ELF-1 (cell line): Measurements from ENCODE around the gene CYP2B6.
"Not testable (repeated sequence)": the region's sequence is repeated elsewhere in the genome, so short reads cannot be mapped to it uniquely, and the experiment has no call there.

ENCODE experiments used
- DNase-seq: peaks from one replicate; pipeline ENCODE4 v3.0.0-alpha.2; 2016; ENCODE audit warnings: low read depth, low spot score

CYP2B6 gene

DNA sequence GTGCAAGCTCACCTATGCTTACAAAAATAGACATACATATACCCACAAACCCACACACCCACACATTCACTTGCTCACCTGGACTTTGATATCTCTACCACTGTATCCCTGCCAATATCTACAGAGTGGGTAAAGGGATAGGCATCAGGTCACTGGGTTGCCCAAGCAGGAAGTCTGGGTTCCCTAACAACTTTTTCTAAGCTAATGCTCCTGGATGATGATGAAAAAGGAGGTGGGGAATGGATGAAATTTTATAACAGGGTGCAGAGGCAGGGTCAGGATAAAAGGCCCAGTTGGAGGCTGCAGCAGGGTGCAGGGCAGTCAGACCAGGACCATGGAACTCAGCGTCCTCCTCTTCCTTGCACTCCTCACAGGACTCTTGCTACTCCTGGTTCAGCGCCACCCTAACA, at the start of gene CYP2B6:
TSS of gene CYP2B6 (plus strand) at position 311 of the 410 bp plus-strand sequence. CDS start at position 335, 24 bp downstream.
- DNase-seq: no peak

DNA sequence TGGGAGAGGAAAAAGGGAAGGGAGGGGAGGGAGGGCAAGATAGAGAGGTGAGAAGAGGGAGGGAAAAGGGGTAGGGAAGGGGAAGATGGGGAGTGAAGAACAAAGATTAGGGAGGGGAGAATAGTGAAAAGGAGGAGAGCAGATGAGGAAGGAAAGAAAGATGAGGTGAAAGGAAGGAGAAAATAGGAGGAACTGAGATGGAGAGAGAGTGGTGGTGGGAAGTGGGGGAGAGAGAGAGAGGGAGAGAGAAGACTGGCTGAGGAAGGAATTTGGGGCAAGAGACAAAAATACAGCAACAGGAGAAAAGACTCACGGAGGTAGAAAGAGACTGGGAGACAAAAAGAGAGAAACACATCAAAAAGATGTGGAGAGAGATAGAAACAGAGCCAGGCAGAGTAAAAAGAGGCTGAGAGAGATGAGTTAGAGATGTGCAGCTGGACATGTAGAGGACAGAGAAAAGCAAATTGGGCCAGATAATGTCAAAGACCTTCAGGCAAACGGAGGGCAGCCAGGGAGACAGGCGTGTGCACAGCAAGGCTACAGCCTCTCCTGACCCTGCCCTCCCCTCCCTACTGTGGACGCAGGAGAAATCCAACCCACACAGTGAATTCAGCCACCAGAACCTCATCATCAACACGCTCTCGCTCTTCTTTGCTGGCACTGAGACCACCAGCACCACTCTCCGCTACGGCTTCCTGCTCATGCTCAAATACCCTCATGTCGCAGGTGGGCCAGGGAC, 49.4 kb upstream of the CYP2B6 start:
- no peak for DNase-seq

DNA sequence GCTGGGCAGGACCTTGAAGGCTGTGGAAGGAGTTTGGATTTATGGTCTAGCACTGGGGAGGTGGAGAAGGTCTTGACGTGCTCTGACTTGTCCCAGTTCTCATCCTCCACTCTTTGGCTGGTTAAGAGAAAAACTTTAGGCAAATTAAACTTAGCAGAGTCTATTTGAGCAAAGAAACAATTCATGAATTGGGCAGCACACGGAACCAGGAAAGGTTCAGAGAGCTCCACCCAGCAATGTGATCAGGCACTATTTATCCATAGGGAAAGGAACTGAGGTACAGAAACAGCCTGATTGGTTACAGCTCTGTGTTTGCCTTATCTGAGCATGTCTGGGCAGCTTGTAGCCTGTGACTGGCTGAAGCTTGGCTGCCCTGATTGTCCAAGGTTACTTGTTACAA, 45.4 kb upstream of the CYP2B6 start:
- no peak for DNase-seq

DNA sequence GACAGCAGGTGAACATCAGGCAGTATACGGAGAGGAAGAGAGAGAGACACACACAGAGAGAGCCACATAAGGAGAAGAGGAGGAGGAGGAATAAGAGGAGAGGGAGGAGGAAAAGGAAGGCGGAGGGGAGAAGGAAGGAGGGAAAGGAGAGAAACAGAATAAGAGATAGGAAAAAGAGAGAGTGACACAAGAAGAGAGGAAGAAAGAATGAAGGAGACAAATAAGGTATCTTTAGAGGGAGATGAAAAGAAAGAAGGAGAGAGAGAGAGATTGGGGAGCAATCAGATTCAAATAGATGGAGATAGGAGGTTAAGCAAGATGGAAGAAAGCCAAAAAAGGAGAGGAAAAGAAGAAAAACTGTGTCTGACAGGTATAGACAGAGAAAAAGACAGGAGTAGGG, 44.0 kb upstream of the CYP2B6 start:
- DNase-seq: no peak

DNA sequence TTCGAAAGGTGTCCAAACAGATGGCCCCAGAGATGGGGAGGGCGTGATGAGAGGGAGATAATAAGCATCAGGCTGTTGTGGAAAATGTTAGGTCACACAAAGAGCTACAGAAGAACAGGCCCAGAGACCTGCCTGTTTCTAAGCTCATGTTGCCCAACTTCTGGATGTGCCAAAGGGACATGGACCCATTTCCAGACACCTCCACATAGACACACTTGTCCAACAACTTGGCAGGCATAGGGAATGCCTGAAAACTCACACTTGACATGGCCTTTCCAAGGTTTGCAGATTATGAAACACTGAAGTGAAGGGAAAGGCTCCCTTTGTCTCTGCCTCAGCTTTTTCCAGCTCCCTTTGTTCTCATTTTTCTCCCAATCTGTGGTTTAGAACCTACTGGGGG, 43.5 kb upstream of the CYP2B6 start:
- no peak for DNase-seq

DNA sequence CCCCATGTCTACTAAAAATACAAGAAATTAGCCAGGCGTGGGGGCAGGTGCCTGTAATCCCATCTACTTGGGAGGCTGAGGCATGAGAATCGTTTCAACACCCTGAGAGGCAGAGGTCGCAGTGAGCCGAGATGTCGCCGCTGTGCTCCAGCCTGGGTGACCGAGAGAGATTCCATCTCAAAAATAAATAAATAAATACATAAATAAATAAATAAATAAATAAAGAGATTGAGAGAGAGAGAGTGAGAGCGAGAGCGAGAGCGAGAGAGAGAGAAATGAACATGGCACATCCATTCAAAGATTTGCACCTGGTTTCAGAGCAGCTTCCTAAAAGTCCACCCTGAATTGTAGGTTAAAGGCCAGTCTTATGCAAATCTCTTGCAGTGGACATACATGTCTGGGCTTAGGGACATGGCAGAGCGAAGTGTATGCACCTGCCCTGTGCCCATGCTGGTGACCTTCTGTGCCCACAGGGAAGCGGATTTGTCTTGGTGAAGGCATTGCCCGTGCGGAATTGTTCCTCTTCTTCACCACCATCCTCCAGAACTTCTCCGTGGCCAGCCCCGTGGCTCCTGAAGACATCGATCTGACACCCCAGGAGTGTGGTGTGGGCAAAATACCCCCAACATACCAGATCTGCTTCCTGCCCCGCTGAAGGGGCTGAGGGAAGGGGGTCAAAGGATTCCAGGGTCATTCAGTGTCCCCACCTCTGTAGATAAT, 42.3 kb upstream of the CYP2B6 start:
- DNase-seq: no peak

DNA sequence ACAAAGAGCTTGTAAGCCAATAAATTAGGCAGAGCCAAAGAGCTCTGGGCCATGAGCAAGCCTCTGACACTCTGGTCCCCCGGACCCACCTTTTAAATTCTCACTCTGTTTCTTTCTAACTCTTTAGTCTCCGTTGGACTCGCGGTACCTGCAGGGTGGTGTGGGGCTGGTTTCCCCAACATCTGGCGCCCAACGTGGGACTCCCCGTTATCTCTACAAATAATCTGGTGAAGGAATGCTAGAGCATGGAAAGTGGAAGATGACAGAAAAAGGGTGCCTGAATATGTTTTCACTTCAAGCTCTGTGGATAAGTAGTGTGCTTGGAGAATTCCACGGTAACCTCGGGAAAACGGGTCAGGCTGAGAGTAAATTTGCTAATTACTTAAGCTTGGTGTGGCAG, 36.5 kb upstream of the CYP2B6 start:
- no peak for DNase-seq

DNA sequence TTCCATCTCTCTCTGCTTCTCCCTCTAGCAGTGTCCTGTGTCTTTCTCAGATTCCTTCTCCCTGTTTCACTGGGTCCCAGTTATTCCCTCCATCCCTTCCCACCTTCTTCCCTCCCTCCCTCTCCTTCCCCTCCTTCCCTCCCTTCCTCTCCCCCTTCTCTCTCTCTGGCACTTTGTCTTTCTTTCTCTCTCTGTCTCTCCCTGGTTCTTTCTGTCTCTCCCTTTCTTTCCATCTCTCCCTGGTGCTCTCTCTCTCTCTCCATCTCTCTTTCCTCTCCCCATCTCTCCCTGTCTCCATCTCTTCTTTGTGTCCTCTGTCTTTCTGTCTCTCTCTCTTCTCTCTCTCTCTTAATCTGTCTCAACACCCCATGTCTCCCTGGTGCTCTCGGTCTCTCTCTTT, 31.7 kb upstream of the CYP2B6 start:
- no peak for DNase-seq

DNA sequence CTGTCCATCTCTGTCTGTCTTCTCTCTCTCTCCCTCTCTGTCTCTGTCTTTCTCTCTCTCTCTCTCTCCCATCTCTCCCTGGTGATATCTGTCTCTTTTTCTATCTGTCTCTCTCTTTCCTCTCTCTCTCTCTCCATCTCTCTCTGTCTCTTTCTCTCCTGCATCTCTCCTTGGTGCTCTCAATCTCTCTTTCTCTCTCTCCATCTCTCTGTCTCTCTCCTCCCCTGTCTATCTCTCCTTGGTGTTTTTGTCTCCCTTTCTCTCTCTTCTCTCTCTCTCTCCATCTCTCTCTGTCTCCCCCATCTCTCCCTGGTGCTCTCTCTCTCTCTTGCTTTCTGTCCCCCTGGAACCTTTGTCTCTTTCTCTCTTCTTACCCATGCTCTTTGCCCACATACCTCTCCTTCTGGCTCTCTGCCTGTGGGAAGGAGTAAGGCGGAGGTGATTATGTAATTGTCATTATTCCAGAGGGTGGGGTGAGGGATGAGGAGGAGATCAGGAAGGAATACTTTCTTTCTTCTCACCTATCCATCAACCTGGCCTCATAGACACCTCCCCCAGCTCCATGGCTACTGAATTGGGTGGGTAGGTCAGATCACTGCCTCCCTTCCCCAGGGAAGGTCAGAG, 30.9 kb upstream of the CYP2B6 start:
- no peak for DNase-seq

DNA sequence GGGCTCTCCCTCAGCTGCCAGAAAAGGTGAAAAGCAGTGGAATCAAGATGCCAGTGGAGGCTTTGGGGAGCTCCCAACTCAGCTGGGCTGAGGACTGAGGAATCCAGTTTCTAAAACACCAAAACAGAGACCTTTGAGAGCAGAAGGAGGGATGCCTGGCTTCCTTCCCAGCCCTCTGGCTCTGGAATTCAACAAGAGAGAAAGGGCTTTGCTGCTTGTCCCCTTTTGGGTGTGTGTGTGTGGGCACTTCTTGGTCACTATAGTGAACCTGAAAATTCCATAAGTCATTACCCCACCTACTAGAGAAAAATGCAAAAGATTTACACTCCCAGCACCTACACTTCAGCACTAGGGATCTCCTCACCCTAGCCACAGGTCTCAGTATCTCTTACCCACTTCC, 30.3 kb upstream of the CYP2B6 start:
- DNase-seq: no peak

DNA sequence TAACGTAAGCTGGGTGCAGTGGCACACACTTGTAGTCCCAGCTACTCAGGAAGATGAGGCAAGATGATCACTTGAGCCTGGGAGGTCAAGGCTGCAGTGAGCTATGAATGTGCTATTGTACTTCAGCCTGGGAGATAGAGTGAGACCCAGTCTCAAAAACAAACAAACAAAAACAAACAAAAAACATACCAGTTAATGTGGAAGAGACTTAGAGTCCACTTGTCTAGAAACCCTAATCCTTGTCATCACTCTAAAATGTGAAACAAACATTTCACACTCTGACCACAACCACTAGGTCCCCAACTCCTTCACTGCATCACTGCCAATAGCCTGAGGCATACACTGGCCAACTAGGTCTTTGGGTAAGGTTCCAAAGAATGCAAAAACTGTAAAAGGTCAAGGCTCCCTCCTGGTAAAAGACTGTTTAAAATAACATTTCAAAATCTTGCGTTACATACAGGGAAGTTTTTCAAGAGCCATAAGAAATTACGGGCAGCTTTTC, 28.6 kb upstream of the CYP2B6 start:
- DNase-seq: no peak

DNA sequence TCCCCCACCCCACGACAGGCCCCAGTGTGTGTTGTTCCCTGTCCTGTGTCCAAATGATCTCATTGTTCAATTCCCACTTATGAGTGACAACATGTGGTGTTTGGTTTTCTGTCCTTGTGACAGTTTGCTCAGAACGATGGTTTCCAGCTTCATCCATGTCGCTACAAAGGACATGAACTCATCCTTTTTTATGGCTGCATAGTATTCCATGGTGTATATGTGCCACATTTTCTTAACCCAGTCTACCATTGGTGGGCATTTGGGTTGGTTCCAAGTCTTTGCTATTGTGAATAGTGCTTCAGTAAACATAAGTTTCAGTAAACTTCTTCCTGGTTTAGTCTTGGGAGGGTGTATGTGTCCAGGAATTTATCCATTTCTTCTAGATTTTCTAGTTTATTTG, 26.7 kb upstream of the CYP2B6 start:
- DNase-seq: not testable (repeated sequence)

DNA sequence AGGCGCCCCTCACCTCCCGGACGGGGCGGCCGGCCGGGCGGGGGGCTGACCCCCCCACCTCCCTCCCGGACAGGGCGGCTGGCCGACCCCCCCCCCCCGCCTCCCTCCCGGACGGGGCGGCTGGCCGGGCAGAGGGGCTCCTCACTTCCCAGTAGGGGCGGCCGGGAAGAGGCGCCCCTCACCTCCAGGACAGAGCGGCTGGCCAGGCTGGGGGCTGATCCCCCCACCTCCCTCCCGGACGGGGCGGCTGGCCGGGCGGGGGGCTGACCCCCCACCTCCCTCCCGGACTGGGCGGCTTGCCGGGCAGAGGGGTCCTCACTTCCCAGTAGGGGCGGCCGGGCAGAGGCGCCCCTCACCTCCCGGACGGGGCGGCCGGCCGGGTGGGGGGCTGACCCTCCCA, 25.7 kb upstream of the CYP2B6 start:
- DNase-seq: not testable (repeated sequence)

DNA sequence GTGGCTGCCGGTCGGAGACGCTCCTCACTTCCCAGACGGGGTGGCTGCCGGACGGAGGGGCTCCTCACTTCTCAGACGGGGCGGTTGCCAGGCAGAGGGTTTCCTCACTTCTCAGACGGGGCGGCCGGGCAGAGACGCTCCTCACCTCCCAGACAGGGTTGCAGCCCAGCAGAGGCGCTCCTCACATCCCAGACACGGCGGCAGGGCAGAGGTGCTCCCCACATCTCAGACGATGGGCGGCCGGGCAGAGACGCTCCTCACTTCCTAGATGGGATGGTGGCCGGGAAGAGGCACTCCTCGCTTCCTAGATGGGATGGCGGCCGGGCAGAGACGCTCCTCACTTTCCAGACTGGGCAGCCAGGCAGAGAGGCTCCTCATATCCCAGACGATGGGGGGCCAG, 24.5 kb upstream of the CYP2B6 start:
- not testable (repeated sequence) for DNase-seq

DNA sequence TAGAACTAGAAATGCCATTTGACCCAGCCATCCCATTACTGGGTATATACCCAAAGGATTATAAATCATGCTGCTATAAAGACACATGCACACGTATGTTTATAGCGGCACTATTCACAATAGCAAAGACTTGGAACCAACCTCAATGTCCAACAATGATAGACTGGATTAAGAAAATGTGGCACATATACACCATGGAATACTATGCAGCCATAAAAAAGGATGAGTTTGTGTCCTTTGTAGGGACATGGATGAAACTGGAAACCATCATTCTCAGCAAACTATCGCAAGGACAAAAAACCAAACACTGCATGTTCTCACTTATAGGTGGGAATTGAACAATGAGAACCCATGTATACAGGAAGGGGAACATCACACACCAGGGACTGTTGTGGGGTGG, 23.0 kb upstream of the CYP2B6 start:
- not testable (repeated sequence) for DNase-seq

DNA sequence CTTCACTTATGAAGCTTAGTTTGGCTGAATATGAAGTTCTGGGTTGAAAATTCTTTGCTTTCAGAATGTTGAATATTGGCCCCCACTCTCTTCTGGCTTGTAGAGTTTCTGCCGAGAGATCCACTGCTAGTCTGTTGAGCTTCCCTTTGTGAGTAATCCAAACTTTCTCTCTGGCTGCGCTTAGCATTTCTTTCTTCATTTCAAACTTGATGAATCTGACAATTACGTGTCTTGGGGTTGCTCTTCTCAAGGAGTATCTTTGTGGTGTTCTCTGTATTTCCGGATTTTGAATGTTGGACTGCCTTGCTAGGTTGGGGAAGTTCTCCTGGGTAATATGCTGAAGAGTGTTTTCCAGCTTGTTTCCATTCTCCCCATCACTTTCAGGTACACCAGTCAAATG, 21.4 kb upstream of the CYP2B6 start:
- not testable (repeated sequence) for DNase-seq

DNA sequence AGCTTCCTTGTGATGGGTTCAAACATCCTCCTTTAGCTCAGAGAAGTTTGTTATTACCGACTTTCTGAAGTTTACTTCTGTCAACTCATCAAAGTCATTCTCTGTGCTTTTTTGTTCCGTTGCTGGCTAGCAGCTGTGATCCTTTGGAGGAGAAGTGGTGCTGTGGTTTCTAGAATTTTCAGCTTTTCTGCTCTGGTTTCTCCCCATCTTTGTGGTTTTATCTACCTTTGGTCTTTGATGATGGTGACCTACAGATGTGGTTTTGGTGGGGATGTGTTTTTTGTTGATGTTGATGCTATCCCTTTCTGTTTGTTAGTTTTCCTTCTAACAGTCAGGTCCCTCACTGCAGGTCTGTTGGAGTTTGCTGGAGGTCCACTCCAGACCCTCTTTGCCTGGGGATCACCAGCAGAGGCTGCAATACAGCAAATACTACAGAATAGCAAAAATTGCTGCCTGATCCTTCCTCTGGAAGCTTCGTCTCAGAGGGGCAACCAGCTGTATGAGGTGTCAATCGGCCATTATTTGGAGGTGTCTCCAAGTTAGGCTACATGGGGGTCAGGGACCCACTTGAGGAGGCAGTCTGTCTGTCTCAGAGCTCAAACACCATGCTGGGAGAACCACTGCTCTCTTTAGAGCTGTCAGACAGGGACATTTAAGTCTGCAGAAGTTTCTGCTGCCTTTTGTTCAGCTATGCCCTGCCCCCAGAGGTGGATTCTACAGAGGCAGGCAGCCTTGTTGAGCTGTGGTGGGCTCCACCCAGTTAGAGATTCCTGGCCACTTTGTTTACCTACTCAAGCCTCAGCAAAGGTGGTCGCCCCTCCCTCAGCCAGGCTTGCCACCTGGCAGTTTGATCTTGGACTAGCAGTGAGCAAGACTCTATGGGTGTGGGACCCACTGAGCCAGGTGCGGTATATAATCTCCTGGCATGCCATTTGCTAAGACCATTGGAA, 20.4 kb upstream of the CYP2B6 start:
- not testable (repeated sequence) for DNase-seq

DNA sequence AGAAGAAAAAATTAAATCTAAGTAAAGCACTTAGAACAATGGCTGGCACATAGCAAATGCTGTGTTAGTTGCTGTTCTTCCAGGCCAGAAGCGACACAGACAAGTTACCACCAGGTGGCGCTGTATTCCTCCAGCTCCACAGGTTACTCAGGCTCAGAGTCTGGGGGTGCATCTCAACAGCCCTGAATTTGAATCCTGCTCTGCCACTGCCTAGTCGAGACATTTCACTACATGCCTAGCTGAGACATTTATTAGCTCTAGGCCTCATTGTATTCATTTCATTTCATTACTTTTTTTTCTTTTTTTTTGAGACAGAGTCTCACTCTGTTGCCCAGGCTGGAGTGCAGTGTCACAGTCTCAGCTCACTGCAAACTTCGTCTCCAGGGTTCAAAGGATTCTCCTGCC, 16.4 kb upstream of the CYP2B6 start:
- peak; percentile 78 for DNase-seq

DNA sequence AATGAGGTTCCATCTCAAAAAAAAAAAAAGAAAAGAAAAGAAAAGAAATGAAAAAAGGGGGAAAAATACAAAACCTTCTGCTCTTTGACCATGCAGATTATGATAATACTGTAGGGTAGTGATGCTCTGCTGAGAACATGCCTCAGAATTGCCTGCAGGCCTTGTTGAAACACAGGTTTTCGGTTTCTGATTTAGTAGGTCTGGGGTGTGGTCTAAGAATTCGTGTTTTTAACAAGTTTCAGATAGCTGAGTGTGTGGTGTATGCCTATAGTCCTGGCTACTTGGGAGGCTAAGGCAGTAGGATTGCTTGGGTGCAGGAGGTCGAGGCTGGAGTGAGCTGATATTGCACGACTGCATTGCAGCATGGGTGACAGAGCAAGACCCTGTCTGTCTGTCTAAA, 14.9 kb upstream of the CYP2B6 start:
- DNase-seq: no peak

DNA sequence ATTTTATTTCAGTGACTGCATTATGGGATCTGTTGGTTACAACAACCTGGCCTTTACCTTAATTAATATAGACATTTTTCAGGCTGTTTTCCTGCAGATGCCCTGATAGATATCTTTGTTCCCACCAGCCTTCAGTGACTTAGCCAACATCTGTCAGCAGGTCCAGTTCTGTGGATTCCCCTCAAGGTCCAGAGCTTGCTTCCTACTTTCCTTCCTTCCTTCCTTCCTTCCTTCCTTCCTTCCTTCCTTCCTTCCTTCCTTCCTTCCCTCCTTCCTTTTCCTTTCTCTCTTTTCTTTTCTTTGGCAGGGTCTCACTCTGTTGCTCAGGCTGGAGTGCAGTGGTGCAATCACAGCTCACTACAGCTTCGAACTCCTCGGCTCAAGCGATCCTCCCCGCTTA, 14.4 kb upstream of the CYP2B6 start:
- DNase-seq: no peak

DNA sequence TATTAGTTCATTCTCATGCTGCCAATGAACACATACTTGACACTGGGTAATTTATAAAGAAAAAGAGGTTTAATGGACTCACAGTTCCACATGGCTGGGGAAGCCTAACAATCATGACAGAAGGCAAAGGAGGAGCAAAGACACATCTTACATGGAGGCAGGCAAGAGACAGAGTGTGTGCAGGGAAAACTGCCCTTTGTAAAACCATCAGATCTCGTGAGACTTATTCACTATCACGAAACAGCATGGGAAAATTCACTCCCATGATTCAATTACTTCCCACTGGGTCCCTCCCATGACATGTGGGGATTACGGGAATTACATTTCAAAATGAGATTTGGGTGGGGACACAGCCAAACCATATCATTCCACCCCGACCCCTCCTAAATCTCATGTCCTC, 11.3 kb upstream of the CYP2B6 start:
- not testable (repeated sequence) for DNase-seq
